GM23338 (cell line): Measurements from ENCODE around the gene CNPY1. TPM values are rescaled to one million over a fixed set of nuclear protein-coding genes. Genes with fewer than 3 reads are reported as not detected.

Experiments
- ATAC-seq: fragments of 200-7000 bp; cut with Tn5 transposase; 3 replicates; pipeline ENCODE4 v1.9.1; 2020
- DNase-seq: peaks from one replicate; pipeline ENCODE4 v3.0.0-alpha.2; 2015; ENCODE audit warnings: low spot score
- H2AFZ ChIP-seq: fragments of 200-600 bp; sonication (generic); 2 replicates; pipeline ENCODE4 v1.8.0; 2016; ENCODE audit warnings: antibody characterized with exemption, mild to moderate bottlenecking, moderate library complexity
- H3F3A ChIP-seq: fragments of 200-600 bp; sonication (generic); replicated peaks from 2 replicates; pipeline ENCODE4 v1.8.0; 2017; ENCODE audit warnings: antibody characterized with exemption, mixed run types, low read depth
- H3K27ac ChIP-seq: fragments of 200-600 bp; sonication (generic); 2 replicates; pipeline ENCODE4 v1.6.1; 2016; ENCODE audit warnings: low read depth
- H3K27me3 ChIP-seq: fragments of 200-600 bp; sonication (generic); 2 replicates; pipeline ENCODE4 v1.8.0; 2016; ENCODE audit warnings: mild to moderate bottlenecking, mixed run types, moderate library complexity; ENCODE audit not compliant: insufficient read depth
- H3K36me3 ChIP-seq: fragments of 200-600 bp; sonication (generic); 2 replicates; pipeline ENCODE4 v1.8.0; 2016; ENCODE audit warnings: mild to moderate bottlenecking; ENCODE audit not compliant: insufficient read depth
- H3K4me1 ChIP-seq: fragments of 200-600 bp; sonication (generic); 2 replicates; pipeline ENCODE4 v1.8.0; 2016; ENCODE audit warnings: mild to moderate bottlenecking, moderate library complexity; ENCODE audit not compliant: insufficient read depth
- H3K4me2 ChIP-seq: fragments of 200-600 bp; sonication (generic); 2 replicates; pipeline ENCODE4 v1.7.1; 2017; ENCODE audit warnings: mixed run types
- H3K4me3 ChIP-seq: fragments of 200-600 bp; sonication (generic); 2 replicates; pipeline ENCODE4 v1.6.1; 2016; ENCODE audit warnings: mixed run types
- H3K79me2 ChIP-seq: fragments of 200-600 bp; sonication (generic); replicated peaks from 2 replicates; pipeline ENCODE4 v1.8.0; 2017; ENCODE audit warnings: mild to moderate bottlenecking; ENCODE audit not compliant: insufficient read depth
- H3K9me2 ChIP-seq: fragments of 200-600 bp; sonication (generic); 2 replicates; pipeline ENCODE4 v1.8.0; 2017; ENCODE audit not compliant: insufficient read depth
- H4K20me1 ChIP-seq: fragments of 200-600 bp; sonication (generic); replicated peaks from 2 replicates; pipeline ENCODE4 v1.8.0; 2017; ENCODE audit warnings: mild to moderate bottlenecking; ENCODE audit not compliant: insufficient read depth
- H3K27ac Mint-ChIP-seq: 2 replicates; pipeline ENCODE4 v1.8.0; 2020; ENCODE audit warnings: inconsistent platforms, mild to moderate bottlenecking, moderate library complexity, mixed read lengths
- H3K27me3 Mint-ChIP-seq: 3 replicates; pipeline ENCODE4 v1.8.0; 2022; ENCODE audit warnings: low read depth, mild to moderate bottlenecking, moderate library complexity, mixed read lengths, inconsistent platforms; ENCODE audit not compliant: insufficient read depth, poor library complexity
- H3K36me3 Mint-ChIP-seq: 3 replicates; pipeline ENCODE4 v1.8.0; 2021; ENCODE audit warnings: low read depth, mild to moderate bottlenecking, inconsistent platforms, moderate library complexity, mixed read lengths
- H3K4me1 Mint-ChIP-seq: 3 replicates; pipeline ENCODE4 v1.8.0; 2020; ENCODE audit warnings: mild to moderate bottlenecking, inconsistent platforms, mixed read lengths
- H3K4me3 Mint-ChIP-seq: 3 replicates; pipeline ENCODE4 v1.8.0; 2021; ENCODE audit warnings: moderate library complexity, mild to moderate bottlenecking, inconsistent platforms, mixed read lengths
- H3K9me3 Mint-ChIP-seq: 3 replicates; pipeline ENCODE4 v1.8.0; 2020; ENCODE audit warnings: moderate library complexity, mild to moderate bottlenecking, inconsistent platforms, mixed read lengths
- CREB1 ChIP-seq: fragments of 250-450 bp; sonication (Bioruptor Pico); IDR thresholded peaks from 2 replicates; pipeline ENCODE4 v1.5.0; 2020; ENCODE audit warnings: low read depth, mild to moderate bottlenecking, moderate library complexity
- EZH2 ChIP-seq: fragments of 200-600 bp; sonication (generic); IDR thresholded peaks from one replicate; pipeline ENCODE4 v1.8.0; 2017; ENCODE audit warnings: antibody characterized with exemption, mild to moderate bottlenecking, low read depth; ENCODE audit not compliant: unreplicated experiment
- EZH2phosphoT487 ChIP-seq: fragments of 200-600 bp; sonication (generic); IDR thresholded peaks from one replicate; pipeline ENCODE4 v1.8.1; 2018; ENCODE audit warnings: antibody characterized with exemption; ENCODE audit not compliant: unreplicated experiment
- JUNB ChIP-seq: IDR thresholded peaks from one replicate; pipeline ENCODE4 v1.6.1; 2016; ENCODE audit warnings: antibody characterized with exemption; ENCODE audit not compliant: unreplicated experiment
- NANOG ChIP-seq: IDR thresholded peaks from 2 replicates; pipeline ENCODE4 v1.6.1; 2016; ENCODE audit warnings: antibody characterized with exemption, borderline replicate concordance
- POLR2AphosphoS5 ChIP-seq: IDR thresholded peaks from 2 replicates; pipeline ENCODE4 v1.6.1; 2016; ENCODE audit warnings: antibody characterized with exemption, low read depth
- STAT1 ChIP-seq: IDR thresholded peaks from one replicate; pipeline ENCODE4 v1.6.1; 2016; ENCODE audit warnings: antibody characterized with exemption; ENCODE audit not compliant: unreplicated experiment
- ZNF114 ChIP-seq: fragments of 250-450 bp; sonication (Bioruptor Pico); IDR thresholded peaks from 2 replicates; pipeline ENCODE4 v1.5.0; 2020; ENCODE audit warnings: mild to moderate bottlenecking, moderate library complexity
- ZNF331 ChIP-seq: fragments of 250-450 bp; sonication (Bioruptor Pico); IDR thresholded peaks from 2 replicates; pipeline ENCODE4 v1.5.0; 2020; ENCODE audit warnings: low read depth, mild to moderate bottlenecking, moderate library complexity
- polyA plus RNA-seq: library from polyadenylated mRNA; unstranded; fragments of >200 nt; fragmentation: Nextera tagmentation; extraction: Ambion mirVana; gene quantifications from 2 replicates; pipeline ENCODE4 v1.2.1, GENCODE V29; 2016
- total RNA-seq: library from RNA; depleted of rRNA; stranded (reverse); fragments of >200 nt; shearing (Covaris generic); gene quantifications from 2 replicates; pipeline ENCODE4 v1.2.3, GENCODE V29; 2014
- TF ChIP-seq, protein P1 (sequence below): IDR thresholded peaks from 2 replicates; pipeline ENCODE4 v1.6.1; 2016; ENCODE audit warnings: antibody characterized with exemption
- TF ChIP-seq, protein P2 (sequence below): IDR thresholded peaks from one replicate; pipeline ENCODE4 v1.6.1; 2018; ENCODE audit warnings: antibody characterized with exemption; ENCODE audit not compliant: unreplicated experiment
- TF ChIP-seq, protein P3 (sequence below), 2 experiments: fragments of 200-600 bp in 1 of 2; sonication (generic) in 1 of 2; conservative IDR thresholded peaks; 2 replicates each; pipeline versions ENCODE4 v1.5.1 to v1.6.1; 2016 to 2017; ENCODE audit warnings: antibody characterized with exemption in 2 of 2, low read depth in 2 of 2, mild to moderate bottlenecking in 2 of 2, moderate library complexity in 1 of 2
- TF ChIP-seq, protein P4 (sequence below): fragments of 250-450 bp; sonication (Bioruptor Pico); IDR thresholded peaks from 2 replicates; pipeline ENCODE4 v1.5.0; 2020; ENCODE audit warnings: mild to moderate bottlenecking, moderate library complexity

Gene CNPY1
- total and polyA plus RNA-seq, 2 experiments from 2014 or later: not detected

DNA sequence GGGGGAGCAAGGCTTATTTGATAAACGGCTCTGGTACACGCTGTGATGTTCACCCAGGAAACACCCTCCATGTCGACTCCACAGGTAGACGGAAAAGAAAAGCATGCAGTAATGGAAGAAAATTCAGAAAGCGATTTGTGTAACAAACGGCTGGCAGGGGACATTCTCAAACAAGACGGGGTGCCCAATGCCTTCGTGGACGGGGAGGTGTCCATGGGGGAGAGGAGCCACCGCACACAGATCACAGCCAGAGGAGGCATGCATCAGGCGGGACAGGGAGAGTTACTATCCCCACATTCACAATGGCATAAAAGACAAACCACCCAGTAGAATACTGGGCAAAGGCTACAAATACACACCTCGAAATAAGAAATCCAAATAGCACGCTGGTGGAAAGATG lies 20.1 kb downstream of the CNPY1 start:
- no peaks in the 10 kb centered on the region for H3K36me3 ChIP-seq
- H4K20me1 ChIP-seq: no peaks in the 10 kb centered on the region
- Mint-ChIP-seq H3K27ac (no peak overlapping the region), H3K4me3 (no peak overlapping the region), H3K4me1 (no peaks in the 10 kb centered on the region), H3K36me3 (no peaks in the 10 kb centered on the region), H3K27me3 (peaks cover 47% of the 10 kb centered on the region), H3K9me3 (peaks cover 17% of the 10 kb centered on the region)
- peaks cover 17% of the 10 kb centered on the region for H3K27me3 ChIP-seq
- DNase-seq: no peak
- H2AFZ ChIP-seq: no peak overlapping the region
- H3K4me3 ChIP-seq: no peak overlapping the region
- H3F3A ChIP-seq: no peaks in the 10 kb centered on the region
- no peaks in the 10 kb centered on the region for H3K4me1 ChIP-seq
- no peak for ATAC-seq
- H3K4me2 ChIP-seq: no peak overlapping the region
- no peaks in the 10 kb centered on the region for H3K79me2 ChIP-seq
- TF ChIP-seq CREB1 (CRISPR knock-in tag): no peak
- no peak for TF ChIP-seq ZNF331 (CRISPR knock-in tag)
- TF ChIP-seq, protein P1, sequence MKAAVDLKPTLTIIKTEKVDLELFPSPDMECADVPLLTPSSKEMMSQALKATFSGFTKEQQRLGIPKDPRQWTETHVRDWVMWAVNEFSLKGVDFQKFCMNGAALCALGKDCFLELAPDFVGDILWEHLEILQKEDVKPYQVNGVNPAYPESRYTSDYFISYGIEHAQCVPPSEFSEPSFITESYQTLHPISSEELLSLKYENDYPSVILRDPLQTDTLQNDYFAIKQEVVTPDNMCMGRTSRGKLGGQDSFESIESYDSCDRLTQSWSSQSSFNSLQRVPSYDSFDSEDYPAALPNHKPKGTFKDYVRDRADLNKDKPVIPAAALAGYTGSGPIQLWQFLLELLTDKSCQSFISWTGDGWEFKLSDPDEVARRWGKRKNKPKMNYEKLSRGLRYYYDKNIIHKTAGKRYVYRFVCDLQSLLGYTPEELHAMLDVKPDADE: no peak
- TF ChIP-seq EZH2: no peak
- TF ChIP-seq POLR2AphosphoS5: no peak
- no peak for TF ChIP-seq JUNB
- TF ChIP-seq ZNF114 (CRISPR knock-in tag): no peak
- TF ChIP-seq, protein P2, sequence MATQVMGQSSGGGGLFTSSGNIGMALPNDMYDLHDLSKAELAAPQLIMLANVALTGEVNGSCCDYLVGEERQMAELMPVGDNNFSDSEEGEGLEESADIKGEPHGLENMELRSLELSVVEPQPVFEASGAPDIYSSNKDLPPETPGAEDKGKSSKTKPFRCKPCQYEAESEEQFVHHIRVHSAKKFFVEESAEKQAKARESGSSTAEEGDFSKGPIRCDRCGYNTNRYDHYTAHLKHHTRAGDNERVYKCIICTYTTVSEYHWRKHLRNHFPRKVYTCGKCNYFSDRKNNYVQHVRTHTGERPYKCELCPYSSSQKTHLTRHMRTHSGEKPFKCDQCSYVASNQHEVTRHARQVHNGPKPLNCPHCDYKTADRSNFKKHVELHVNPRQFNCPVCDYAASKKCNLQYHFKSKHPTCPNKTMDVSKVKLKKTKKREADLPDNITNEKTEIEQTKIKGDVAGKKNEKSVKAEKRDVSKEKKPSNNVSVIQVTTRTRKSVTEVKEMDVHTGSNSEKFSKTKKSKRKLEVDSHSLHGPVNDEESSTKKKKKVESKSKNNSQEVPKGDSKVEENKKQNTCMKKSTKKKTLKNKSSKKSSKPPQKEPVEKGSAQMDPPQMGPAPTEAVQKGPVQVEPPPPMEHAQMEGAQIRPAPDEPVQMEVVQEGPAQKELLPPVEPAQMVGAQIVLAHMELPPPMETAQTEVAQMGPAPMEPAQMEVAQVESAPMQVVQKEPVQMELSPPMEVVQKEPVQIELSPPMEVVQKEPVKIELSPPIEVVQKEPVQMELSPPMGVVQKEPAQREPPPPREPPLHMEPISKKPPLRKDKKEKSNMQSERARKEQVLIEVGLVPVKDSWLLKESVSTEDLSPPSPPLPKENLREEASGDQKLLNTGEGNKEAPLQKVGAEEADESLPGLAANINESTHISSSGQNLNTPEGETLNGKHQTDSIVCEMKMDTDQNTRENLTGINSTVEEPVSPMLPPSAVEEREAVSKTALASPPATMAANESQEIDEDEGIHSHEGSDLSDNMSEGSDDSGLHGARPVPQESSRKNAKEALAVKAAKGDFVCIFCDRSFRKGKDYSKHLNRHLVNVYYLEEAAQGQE: no peak
- TF ChIP-seq, protein P3, sequence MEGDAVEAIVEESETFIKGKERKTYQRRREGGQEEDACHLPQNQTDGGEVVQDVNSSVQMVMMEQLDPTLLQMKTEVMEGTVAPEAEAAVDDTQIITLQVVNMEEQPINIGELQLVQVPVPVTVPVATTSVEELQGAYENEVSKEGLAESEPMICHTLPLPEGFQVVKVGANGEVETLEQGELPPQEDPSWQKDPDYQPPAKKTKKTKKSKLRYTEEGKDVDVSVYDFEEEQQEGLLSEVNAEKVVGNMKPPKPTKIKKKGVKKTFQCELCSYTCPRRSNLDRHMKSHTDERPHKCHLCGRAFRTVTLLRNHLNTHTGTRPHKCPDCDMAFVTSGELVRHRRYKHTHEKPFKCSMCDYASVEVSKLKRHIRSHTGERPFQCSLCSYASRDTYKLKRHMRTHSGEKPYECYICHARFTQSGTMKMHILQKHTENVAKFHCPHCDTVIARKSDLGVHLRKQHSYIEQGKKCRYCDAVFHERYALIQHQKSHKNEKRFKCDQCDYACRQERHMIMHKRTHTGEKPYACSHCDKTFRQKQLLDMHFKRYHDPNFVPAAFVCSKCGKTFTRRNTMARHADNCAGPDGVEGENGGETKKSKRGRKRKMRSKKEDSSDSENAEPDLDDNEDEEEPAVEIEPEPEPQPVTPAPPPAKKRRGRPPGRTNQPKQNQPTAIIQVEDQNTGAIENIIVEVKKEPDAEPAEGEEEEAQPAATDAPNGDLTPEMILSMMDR (conservative IDR thresholded peaks at IDR 0.05; ENCODE audit: low read depth in 2 of 2): no peak
- TF ChIP-seq NANOG: no peak
- TF ChIP-seq, protein P4, sequence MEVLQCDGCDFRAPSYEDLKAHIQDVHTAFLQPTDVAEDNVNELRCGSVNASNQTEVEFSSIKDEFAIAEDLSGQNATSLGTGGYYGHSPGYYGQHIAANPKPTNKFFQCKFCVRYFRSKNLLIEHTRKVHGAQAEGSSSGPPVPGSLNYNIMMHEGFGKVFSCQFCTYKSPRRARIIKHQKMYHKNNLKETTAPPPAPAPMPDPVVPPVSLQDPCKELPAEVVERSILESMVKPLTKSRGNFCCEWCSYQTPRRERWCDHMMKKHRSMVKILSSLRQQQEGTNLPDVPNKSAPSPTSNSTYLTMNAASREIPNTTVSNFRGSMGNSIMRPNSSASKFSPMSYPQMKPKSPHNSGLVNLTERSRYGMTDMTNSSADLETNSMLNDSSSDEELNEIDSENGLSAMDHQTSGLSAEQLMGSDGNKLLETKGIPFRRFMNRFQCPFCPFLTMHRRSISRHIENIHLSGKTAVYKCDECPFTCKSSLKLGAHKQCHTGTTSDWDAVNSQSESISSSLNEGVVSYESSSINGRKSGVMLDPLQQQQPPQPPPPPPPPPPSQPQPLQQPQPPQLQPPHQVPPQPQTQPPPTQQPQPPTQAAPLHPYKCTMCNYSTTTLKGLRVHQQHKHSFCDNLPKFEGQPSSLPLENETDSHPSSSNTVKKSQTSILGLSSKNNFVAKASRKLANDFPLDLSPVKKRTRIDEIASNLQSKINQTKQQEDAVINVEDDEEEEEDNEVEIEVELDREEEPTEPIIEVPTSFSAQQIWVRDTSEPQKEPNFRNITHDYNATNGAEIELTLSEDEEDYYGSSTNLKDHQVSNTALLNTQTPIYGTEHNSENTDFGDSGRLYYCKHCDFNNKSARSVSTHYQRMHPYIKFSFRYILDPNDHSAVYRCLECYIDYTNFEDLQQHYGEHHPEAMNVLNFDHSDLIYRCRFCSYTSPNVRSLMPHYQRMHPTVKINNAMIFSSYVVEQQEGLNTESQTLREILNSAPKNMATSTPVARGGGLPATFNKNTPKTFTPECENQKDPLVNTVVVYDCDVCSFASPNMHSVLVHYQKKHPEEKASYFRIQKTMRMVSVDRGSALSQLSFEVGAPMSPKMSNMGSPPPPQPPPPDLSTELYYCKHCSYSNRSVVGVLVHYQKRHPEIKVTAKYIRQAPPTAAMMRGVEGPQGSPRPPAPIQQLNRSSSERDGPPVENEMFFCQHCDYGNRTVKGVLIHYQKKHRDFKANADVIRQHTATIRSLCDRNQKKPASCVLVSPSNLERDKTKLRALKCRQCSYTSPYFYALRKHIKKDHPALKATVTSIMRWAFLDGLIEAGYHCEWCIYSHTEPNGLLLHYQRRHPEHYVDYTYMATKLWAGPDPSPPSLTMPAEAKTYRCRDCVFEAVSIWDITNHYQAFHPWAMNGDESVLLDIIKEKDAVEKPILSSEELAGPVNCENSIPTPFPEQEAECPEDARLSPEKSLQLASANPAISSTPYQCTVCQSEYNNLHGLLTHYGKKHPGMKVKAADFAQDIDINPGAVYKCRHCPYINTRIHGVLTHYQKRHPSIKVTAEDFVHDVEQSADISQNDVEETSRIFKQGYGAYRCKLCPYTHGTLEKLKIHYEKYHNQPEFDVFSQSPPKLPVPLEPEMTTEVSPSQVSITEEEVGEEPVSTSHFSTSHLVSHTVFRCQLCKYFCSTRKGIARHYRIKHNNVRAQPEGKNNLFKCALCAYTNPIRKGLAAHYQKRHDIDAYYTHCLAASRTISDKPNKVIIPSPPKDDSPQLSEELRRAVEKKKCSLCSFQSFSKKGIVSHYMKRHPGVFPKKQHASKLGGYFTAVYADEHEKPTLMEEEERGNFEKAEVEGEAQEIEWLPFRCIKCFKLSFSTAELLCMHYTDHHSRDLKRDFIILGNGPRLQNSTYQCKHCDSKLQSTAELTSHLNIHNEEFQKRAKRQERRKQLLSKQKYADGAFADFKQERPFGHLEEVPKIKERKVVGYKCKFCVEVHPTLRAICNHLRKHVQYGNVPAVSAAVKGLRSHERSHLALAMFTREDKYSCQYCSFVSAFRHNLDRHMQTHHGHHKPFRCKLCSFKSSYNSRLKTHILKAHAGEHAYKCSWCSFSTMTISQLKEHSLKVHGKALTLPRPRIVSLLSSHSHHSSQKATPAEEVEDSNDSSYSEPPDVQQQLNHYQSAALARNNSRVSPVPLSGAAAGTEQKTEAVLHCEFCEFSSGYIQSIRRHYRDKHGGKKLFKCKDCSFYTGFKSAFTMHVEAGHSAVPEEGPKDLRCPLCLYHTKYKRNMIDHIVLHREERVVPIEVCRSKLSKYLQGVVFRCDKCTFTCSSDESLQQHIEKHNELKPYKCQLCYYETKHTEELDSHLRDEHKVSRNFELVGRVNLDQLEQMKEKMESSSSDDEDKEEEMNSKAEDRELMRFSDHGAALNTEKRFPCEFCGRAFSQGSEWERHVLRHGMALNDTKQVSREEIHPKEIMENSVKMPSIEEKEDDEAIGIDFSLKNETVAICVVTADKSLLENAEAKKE (CRISPR knock-in tag): no peak
- TF ChIP-seq EZH2phosphoT487: no peak
- TF ChIP-seq STAT1: no peak
- no peaks in the 10 kb centered on the region for H3K9me2 ChIP-seq
- H3K27ac ChIP-seq: no peak overlapping the region
